ENCODE measurements around the gene KANK4.
"Not testable (repeated sequence)": the region's sequence is repeated elsewhere in the genome, so short reads cannot be mapped to it uniquely, and the experiment has no call there.

The KANK4 gene

DNA sequence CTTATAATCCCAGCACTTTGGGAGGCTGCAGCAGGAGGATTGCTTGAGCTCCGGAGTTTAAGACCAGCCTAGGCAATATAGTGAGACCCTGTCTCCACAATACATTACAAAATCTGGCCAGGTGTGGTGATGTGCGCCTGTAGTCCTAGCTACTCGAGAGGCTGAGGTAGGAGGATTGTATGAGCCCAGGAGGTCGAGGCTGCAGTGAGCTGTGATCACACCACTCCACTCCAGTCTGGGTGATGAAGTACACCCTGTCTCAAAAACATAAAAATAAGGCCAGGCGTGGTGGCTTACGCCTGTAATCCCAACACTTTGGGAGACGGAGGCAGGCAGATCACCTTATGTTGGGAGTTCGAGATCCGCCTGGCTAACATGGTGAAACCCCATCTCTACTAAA lies 96.9 kb downstream of the KANK4 start:
- H2AK5ac ChIP-seq (ENCODE audit: low read depth, low read length): no peak overlapping the region
- no peaks in the 10 kb centered on the region for H3K27me3 ChIP-seq (ENCODE audit: control insufficient read depth in 3 of 3, insufficient read depth in 3 of 3, low read depth in 1 of 3, low read length in 3 of 3)
- H2BK15ac ChIP-seq (ENCODE audit: low read length): no peak overlapping the region
- H4K8ac ChIP-seq (ENCODE audit: low read depth, low read length): no peak overlapping the region
- no peak overlapping the region for H2BK120ac ChIP-seq (ENCODE audit: low read depth, low read length)
- no CpG with 5 or more reads among the region's 9 CpGs for WGBS, 2 donors (ENCODE audit: extremely low coverage in 2 of 2, insufficient read length in 2 of 2, insufficient replicate concordance in 1 of 2)
- H2BK12ac ChIP-seq (ENCODE audit: low read length): no peak overlapping the region
- H3K18ac ChIP-seq (ENCODE audit: low read length): no peak overlapping the region
- H3K79me1 ChIP-seq (ENCODE audit: low read depth, low read length): no peaks in the 10 kb centered on the region
- H3K9me3 ChIP-seq (replicated peaks in 1 of 2; ENCODE audit: control insufficient read depth in 2 of 2, insufficient read depth in 1 of 2, low read depth in 1 of 2, low read length in 2 of 2): no peaks in the 10 kb centered on the region
- DNase-seq (ENCODE audit: low spot score): no peak
- no peak overlapping the region for H3K27ac ChIP-seq (replicated peaks; ENCODE audit: low read length)
- H3K9ac ChIP-seq (ENCODE audit: low read depth, low read length, poor library complexity): no peak overlapping the region
- no peak overlapping the region for H3K4me3 ChIP-seq (ENCODE audit: low read length in 2 of 2)
- no peak overlapping the region for H4K91ac ChIP-seq (ENCODE audit: low read depth, low read length, poor library complexity)
- H3K4ac ChIP-seq (ENCODE audit: low read length): no peak overlapping the region
- no peak overlapping the region for H3K4me2 ChIP-seq (ENCODE audit: insufficient read depth, low read length, poor library complexity, severe bottlenecking)
- H3K14ac ChIP-seq (ENCODE audit: low read length): no peak overlapping the region
- H2BK5ac ChIP-seq (ENCODE audit: low read length): no peak overlapping the region
- no peak overlapping the region for H3K23ac ChIP-seq (ENCODE audit: low read depth, low read length, poor library complexity)
- H3K36me3 ChIP-seq (replicated peaks in 1 of 2; ENCODE audit: control insufficient read depth in 2 of 2, insufficient read depth in 2 of 2, low read length in 2 of 2): peaks cover 0 to 2% of the 10 kb centered on the region in 2 donors
- H2AFZ ChIP-seq (ENCODE audit: low read length): no peak overlapping the region
- no peaks in the 10 kb centered on the region for H3K4me1 ChIP-seq (ENCODE audit: control insufficient read depth in 2 of 2, insufficient read depth in 1 of 2, low read depth in 1 of 2, low read length in 2 of 2)

DNA sequence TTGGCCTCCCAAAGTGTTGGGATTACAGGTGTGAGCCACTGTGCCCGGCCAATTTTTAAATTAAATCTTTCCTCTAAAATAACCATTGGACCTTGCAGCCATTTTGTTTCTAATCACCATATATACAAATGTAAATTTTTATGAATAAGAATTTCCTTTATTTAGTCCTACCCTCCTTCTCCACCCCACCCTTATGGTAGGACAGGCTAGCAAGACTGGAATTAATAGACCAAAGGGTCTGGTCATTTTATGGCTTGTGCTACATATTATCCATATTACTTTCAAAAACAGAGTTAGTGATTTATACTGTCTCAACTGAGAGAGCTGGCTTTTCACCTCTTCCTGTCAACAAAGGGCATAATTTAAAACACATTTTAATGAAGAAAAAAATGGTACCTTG lies 98.1 kb downstream of the KANK4 start:
- no peak overlapping the region for H4K91ac ChIP-seq (ENCODE audit: low read depth, low read length, poor library complexity)
- H2BK15ac ChIP-seq (ENCODE audit: low read length): no peak overlapping the region
- H3K4me3 ChIP-seq (ENCODE audit: low read length in 2 of 2): no peak overlapping the region
- no peaks in the 10 kb centered on the region for H3K4me1 ChIP-seq (ENCODE audit: control insufficient read depth in 2 of 2, insufficient read depth in 1 of 2, low read depth in 1 of 2, low read length in 2 of 2)
- H2BK5ac ChIP-seq (ENCODE audit: low read length): no peak overlapping the region
- no peak overlapping the region for H2BK12ac ChIP-seq (ENCODE audit: low read length)
- H4K8ac ChIP-seq (ENCODE audit: low read depth, low read length): no peak overlapping the region
- no CpG with 5 or more reads among the region's 1 CpG for WGBS, 2 donors (ENCODE audit: extremely low coverage in 2 of 2, insufficient read length in 2 of 2, insufficient replicate concordance in 1 of 2)
- H3K23ac ChIP-seq (ENCODE audit: low read depth, low read length, poor library complexity): no peak overlapping the region
- H3K79me1 ChIP-seq (ENCODE audit: low read depth, low read length): no peaks in the 10 kb centered on the region
- H3K27ac ChIP-seq (replicated peaks; ENCODE audit: low read length): no peak overlapping the region
- H3K14ac ChIP-seq (ENCODE audit: low read length): no peak overlapping the region
- H3K9me3 ChIP-seq (replicated peaks in 1 of 2; ENCODE audit: control insufficient read depth in 2 of 2, insufficient read depth in 1 of 2, low read depth in 1 of 2, low read length in 2 of 2): no peaks in the 10 kb centered on the region
- H3K9ac ChIP-seq (ENCODE audit: low read depth, low read length, poor library complexity): no peak overlapping the region
- no peak overlapping the region for H3K4ac ChIP-seq (ENCODE audit: low read length)
- no peak overlapping the region for H2AK5ac ChIP-seq (ENCODE audit: low read depth, low read length)
- no peaks in the 10 kb centered on the region for H3K36me3 ChIP-seq (replicated peaks in 1 of 2; ENCODE audit: control insufficient read depth in 2 of 2, insufficient read depth in 2 of 2, low read length in 2 of 2)
- H3K18ac ChIP-seq (ENCODE audit: low read length): no peak overlapping the region
- no peak overlapping the region for H2AFZ ChIP-seq (ENCODE audit: low read length)
- H3K27me3 ChIP-seq (ENCODE audit: control insufficient read depth in 3 of 3, insufficient read depth in 3 of 3, low read depth in 1 of 3, low read length in 3 of 3): no peaks in the 10 kb centered on the region
- H2BK120ac ChIP-seq (ENCODE audit: low read depth, low read length): no peak overlapping the region
- DNase-seq (ENCODE audit: low spot score): no peak
- H3K4me2 ChIP-seq (ENCODE audit: insufficient read depth, low read length, poor library complexity, severe bottlenecking): no peak overlapping the region

DNA sequence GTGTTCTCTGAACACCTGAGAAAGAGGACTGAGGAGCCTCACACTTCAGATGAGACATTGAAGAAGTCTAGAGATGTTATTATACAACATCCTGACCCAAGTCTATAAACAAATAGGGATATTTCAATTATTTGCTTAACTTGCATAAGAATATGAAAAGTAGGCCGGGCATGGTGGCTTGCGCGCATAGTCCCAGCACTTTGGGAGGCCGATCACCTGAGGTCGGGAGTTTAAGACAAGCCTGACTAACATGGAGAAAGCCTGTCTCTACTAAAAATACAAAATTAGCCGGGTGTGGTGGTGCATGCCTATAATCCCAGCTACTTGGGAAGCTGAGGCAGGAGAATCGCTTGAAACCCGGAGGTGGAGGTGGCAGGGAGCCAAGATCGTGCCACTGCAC lies 98.8 kb downstream of the KANK4 start:
- H2BK5ac ChIP-seq (ENCODE audit: low read length); H4K91ac ChIP-seq (ENCODE audit: low read depth, low read length, poor library complexity); H2BK12ac ChIP-seq (ENCODE audit: low read length); H3K9ac ChIP-seq (ENCODE audit: low read depth, low read length, poor library complexity); H3K4me2 ChIP-seq (ENCODE audit: insufficient read depth, low read length, poor library complexity, severe bottlenecking); H3K18ac ChIP-seq (ENCODE audit: low read length); H3K14ac ChIP-seq (ENCODE audit: low read length); H3K79me1 ChIP-seq (ENCODE audit: low read depth, low read length); H3K27ac ChIP-seq (replicated peaks; ENCODE audit: low read length); H3K4ac ChIP-seq (ENCODE audit: low read length); H2AK5ac ChIP-seq (ENCODE audit: low read depth, low read length); H2BK120ac ChIP-seq (ENCODE audit: low read depth, low read length); H2BK15ac ChIP-seq (ENCODE audit: low read length); H3K36me3 ChIP-seq (replicated peaks in 1 of 2; ENCODE audit: control insufficient read depth in 2 of 2, insufficient read depth in 2 of 2, low read length in 2 of 2); H3K4me1 ChIP-seq (ENCODE audit: control insufficient read depth in 2 of 2, insufficient read depth in 1 of 2, low read depth in 1 of 2, low read length in 2 of 2); DNase-seq (ENCODE audit: low spot score); H3K27me3 ChIP-seq (ENCODE audit: control insufficient read depth in 3 of 3, insufficient read depth in 3 of 3, low read depth in 1 of 3, low read length in 3 of 3); H3K23ac ChIP-seq (ENCODE audit: low read depth, low read length, poor library complexity); H2AFZ ChIP-seq (ENCODE audit: low read length); H3K9me3 ChIP-seq (replicated peaks in 1 of 2; ENCODE audit: control insufficient read depth in 2 of 2, insufficient read depth in 1 of 2, low read depth in 1 of 2, low read length in 2 of 2); H3K4me3 ChIP-seq (ENCODE audit: low read length in 2 of 2); H4K8ac ChIP-seq (ENCODE audit: low read depth, low read length): not testable (repeated sequence)
- WGBS, 2 donors (ENCODE audit: extremely low coverage in 2 of 2, insufficient read length in 2 of 2, insufficient replicate concordance in 1 of 2): no CpG with 5 or more reads among the region's 9 CpGs

DNA sequence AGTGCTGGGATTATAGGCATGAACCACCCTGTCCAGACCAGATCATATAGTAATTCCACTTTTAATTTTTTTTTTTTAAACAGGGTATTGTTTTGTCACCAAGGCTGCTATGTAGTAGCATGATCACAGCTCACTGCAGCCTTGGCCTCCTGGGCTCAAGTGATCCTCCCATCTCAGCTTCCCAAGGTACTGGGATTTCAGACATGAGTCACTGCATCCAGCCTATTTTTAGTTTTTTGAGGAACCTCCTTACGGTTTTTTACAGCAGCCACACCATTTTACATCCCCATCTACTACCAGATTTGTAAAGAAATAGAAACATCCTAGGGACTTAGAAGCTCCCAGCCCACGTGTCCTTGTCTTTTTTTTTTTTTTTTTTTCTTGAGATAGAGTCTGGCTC lies 100.6 kb downstream of the KANK4 start:
- H3K36me3 ChIP-seq (replicated peaks in 1 of 2; ENCODE audit: control insufficient read depth in 2 of 2, insufficient read depth in 2 of 2, low read length in 2 of 2): no peaks in the 10 kb centered on the region
- no peaks in the 10 kb centered on the region for H3K4me1 ChIP-seq (ENCODE audit: control insufficient read depth in 2 of 2, insufficient read depth in 1 of 2, low read depth in 1 of 2, low read length in 2 of 2)

More for the DNA sequence above, 100.6 kb downstream of the KANK4 start:
- Histone ChIP-seq H3K9me3 (replicated peaks in 1 of 2; ENCODE audit: control insufficient read depth in 2 of 2, insufficient read depth in 1 of 2, low read depth in 1 of 2, low read length in 2 of 2) (no peaks in the 10 kb centered on the region), H2AFZ (ENCODE audit: low read length) (no peak overlapping the region), H3K14ac (ENCODE audit: low read length) (no peak overlapping the region), H3K18ac (ENCODE audit: low read length) (no peak overlapping the region), H3K4me2 (ENCODE audit: insufficient read depth, low read length, poor library complexity, severe bottlenecking) (no peak overlapping the region), H3K27ac (replicated peaks; ENCODE audit: low read length) (no peak overlapping the region), H3K23ac (ENCODE audit: low read depth, low read length, poor library complexity) (no peak overlapping the region), H2BK12ac (ENCODE audit: low read length) (no peak overlapping the region), H2AK5ac (ENCODE audit: low read depth, low read length) (no peak overlapping the region), H3K79me1 (ENCODE audit: low read depth, low read length) (peaks cover 3% of the 10 kb centered on the region), H3K4ac (ENCODE audit: low read length) (no peak overlapping the region), H3K4me3 (ENCODE audit: low read length in 2 of 2) (no peak overlapping the region), H2BK120ac (ENCODE audit: low read depth, low read length) (no peak overlapping the region), H4K8ac (ENCODE audit: low read depth, low read length) (no peak overlapping the region), H3K9ac (ENCODE audit: low read depth, low read length, poor library complexity) (no peak overlapping the region), H2BK15ac (ENCODE audit: low read length) (no peak overlapping the region), H2BK5ac (ENCODE audit: low read length) (no peak overlapping the region), H4K91ac (ENCODE audit: low read depth, low read length, poor library complexity) (no peak overlapping the region), H3K27me3 (ENCODE audit: control insufficient read depth in 3 of 3, insufficient read depth in 3 of 3, low read depth in 1 of 3, low read length in 3 of 3) (no peaks in the 10 kb centered on the region)
- DNase-seq (ENCODE audit: low spot score): no peak
- no CpG with 5 or more reads among the region's 2 CpGs for WGBS, 2 donors (ENCODE audit: extremely low coverage in 2 of 2, insufficient read length in 2 of 2, insufficient replicate concordance in 1 of 2)
